GM10847 (cell line): ENCODE results near the gene C16orf78.

Experiments
- POLR2A ChIP-seq: IDR thresholded peaks from 2 replicates; pipeline ENCODE4 v1.6.1; 2011; ENCODE audit not compliant: insufficient read length; ENCODE audit errors: extremely low read depth

The C16orf78 gene

GRCh38 chr16:49359591-49359990 lies 14.0 kb upstream of the C16orf78 start:
- no peak for TF ChIP-seq POLR2A

DNA sequence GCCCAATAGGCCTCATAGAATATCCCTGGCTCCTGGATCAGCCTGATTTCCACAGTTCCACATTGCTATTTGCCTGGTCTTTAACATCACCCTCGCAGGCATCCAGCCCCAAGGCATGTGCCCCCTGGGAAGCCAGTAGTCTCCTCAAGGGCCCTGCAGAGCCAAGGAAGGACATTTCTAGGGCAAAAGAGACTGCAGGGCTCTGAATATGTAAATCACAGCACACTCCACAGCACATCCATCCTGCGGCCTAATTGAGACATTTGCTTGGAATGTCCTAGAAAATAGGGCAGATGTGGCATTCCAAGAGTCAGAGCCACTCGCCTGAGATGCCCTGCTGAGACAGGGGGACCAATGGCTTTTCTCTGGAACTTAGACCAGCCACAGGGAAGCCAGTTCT lies 11.4 kb upstream of the C16orf78 start:
- no peak for TF ChIP-seq POLR2A

GRCh38 chr16:49365711-49366509 lies 7.7 kb upstream of the C16orf78 start:
- no peak for TF ChIP-seq POLR2A

- no peak for TF ChIP-seq POLR2A
These were observed 6.9 kb upstream of the C16orf78 start for GRCh38 chr16:49366669-49367068.

DNA sequence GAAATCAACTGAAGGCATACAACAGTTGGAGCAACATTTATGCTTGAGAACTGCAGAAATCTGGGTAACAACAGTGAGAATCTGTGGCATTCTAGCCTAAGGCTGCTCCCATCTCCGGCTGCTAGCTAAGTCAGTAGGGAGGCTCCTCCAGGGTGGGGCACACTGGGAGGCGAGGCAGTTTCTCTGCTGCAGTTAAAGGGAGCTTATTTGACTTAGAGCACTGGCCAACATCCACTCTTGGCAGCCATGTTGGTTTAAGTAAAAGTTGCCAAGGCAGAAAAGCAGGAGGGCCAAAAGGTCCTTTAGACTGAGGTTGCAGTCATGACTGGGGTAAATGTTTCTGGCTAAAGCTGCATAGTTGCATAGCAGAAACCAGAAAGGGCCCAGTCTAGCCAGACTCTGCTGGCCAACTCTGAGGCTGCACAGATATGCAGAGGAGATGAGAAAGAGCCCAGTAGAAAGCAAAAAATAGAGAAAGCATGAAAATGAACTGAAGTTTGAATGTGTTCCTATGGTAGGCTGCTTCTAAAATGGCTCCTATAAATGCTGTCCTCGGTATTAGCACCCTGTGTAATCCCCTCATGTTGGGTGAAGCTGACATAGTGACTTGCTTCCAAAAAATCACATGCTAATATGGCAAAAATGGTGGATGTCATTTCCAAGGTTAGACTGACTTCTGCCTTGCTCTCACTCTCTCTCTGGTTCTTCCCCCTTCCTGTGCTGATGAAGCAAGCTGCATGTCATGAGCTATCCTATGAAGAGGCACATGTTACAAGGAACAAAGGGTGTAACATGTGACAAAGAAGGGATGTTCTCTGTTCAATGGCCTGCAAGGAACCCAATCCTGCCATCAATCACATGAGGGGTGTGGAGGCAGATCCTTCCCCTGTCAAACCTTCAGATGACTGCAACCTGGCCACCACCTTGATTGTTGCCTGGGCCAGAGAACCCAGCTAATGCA lies 3.7 kb upstream of the C16orf78 start:
- TF ChIP-seq POLR2A: no peak

GRCh38 chr16:49376206-49376605 lies 2.6 kb downstream of the C16orf78 start:
- TF ChIP-seq POLR2A: no peak

- TF ChIP-seq POLR2A: no peak
These were observed 3.7 kb downstream of the C16orf78 start for GRCh38 chr16:49377196-49377755.

GRCh38 chr16:49378238-49378637 lies 4.6 kb downstream of the C16orf78 start:
- TF ChIP-seq POLR2A: no peak

- TF ChIP-seq POLR2A: no peak
These were observed 5.2 kb downstream of the C16orf78 start for GRCh38 chr16:49378816-49379215.

DNA sequence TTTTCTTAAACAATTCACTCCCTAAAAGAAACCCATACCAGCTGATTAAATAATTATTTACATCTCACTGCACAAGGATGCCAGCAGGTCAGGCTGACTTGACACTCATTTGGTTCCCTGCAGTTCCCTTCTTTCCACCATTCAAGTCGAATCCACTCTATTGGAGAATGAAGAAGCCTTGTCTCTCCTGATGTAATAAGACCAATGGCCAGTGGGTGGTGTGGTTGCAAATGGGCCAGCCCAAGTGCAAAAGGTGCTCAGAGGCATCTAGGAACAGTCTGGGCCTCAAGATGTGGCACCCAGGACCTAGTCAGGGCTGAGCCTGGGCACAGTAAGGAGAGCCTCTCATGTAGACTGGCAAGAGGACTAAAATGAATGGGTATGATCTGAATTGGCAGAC lies 9.3 kb downstream of the C16orf78 start:
- no peak for TF ChIP-seq POLR2A

GRCh38 chr16:49395021-49395420 lies 21.4 kb downstream of the C16orf78 start:
- no peak for TF ChIP-seq POLR2A

DNA sequence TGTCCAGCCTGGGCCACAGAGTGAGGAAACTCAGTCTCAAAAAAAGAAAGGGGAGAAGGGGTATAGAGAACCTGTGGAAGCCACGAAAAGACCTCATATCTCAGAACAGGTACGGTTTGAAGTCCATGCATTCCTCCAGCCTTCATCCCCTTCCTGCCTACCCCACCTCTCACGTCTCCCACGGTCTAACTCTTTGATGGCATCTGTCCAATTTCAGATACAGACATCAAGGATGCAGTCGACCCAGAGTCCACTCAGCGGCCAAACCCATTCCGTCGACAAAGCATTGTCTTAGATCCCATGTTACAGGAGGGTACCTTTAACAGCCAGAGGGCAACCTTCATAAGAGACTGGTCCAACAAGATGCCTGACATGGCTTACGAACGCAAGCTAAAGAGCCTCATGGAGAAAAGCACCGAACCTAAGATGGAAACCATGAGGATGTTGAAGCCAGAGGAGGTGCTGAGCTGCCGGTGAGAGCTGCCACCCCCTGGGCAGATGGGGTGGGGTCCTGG lies 22.7 kb downstream of the C16orf78 start:
- TF ChIP-seq POLR2A: no peak

- TF ChIP-seq POLR2A: no peak
These were observed 25.2 kb downstream of the C16orf78 start for GRCh38 chr16:49398761-49399160.

DNA sequence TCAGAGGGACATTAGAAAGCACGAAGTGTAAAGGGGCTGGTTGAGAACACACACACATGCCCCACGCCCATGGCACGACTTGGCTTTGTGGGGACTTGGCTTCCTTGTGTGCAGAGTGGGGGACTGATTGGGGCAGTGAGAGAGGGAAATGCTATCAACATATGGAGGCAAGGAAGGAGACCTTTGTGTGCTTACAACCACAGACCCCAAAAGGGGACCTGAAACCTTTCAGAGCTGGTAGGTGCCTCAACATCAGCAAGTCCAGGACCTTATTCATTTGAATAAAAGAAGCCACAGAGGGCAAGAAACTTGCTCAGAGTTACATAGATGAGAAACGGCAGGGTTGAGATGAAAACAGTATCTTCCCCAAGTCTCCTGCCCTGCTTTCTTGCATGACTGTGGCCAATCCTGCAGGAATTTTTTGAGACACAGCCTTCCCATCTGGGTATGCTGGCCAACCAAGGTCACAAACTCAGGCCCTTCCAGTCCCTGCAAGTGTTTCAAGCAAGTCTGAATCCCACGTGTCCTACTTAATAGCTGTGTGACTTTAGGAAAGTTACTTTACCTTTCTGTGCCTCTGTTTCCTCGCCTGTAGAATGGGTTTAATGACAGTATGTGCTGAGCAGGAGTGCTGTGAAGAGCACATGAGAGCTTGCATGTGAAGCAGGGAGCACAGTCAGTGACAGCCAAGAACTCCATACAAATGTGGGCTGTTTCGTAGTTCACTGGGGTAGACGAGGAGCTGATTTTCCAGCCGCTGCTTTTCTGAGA lies 26.2 kb downstream of the C16orf78 start:
- TF ChIP-seq POLR2A: no peak

DNA sequence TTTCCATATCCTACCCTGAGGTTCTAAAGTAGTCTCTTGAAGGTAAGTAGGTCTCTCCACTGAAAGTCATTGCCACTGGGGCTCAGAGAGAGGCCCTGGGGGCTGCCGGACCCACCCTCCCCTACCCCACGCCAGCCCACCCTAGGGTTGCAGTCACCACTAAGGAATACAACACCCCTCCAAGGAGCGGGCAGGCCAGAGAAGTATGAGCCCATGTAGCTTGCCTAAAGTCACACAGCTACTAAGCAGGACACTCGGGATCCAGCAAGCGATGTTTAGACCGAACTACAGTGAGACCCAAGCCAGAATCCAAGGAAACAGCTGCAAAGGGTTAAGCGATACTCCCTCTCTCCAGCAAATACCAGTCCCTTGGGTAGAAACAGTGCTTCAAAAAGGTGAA lies 27.0 kb downstream of the C16orf78 start:
- TF ChIP-seq POLR2A: no peak
